H1 (cell line): Measurements from ENCODE around the gene TECPR2. TPM values are rescaled to one million over a fixed set of nuclear protein-coding genes. Genes with fewer than 3 reads are reported as not detected.

ENCODE experiments used
- CBX5 ChIP-seq: fragments of 300-800, 300-1000 bp; sonication (generic); IDR thresholded peaks from 2 replicates; pipeline ENCODE4 v1.7.1; 2016; ENCODE audit warnings: antibody characterized with exemption, low read length, low read depth
- CREB1 ChIP-seq: IDR thresholded peaks from 2 replicates; pipeline ENCODE4 v1.6.1; 2012; ENCODE audit warnings: inconsistent platforms
- SIN3A ChIP-seq, 2 experiments: IDR thresholded peaks in 1 of 2; conservative IDR thresholded peaks in 1 of 2; 2 replicates each; pipeline ENCODE4 v1.6.1; 2011 to 2012; ENCODE audit warnings: low read length in 2 of 2, improper control_type of control experiment in 1 of 2, low read depth in 1 of 2, mild to moderate bottlenecking in 1 of 2
- SP2 ChIP-seq: IDR thresholded peaks from 2 replicates; pipeline ENCODE4 v1.6.1; 2012; ENCODE audit warnings: mild to moderate bottlenecking, low read length, inconsistent platforms
- SP4 ChIP-seq: IDR thresholded peaks from 2 replicates; pipeline ENCODE4 v1.6.1; 2012; ENCODE audit warnings: low read length, inconsistent platforms
- SRF ChIP-seq: IDR thresholded peaks from 2 replicates; pipeline ENCODE4 v1.6.1; 2011; ENCODE audit warnings: mild to moderate bottlenecking, low read depth, low read length, moderate library complexity
- TEAD4 ChIP-seq: IDR thresholded peaks from 2 replicates; pipeline ENCODE4 v1.6.1; 2012; ENCODE audit warnings: low read depth, low read length, inconsistent platforms, mixed read lengths
- polyA plus RNA-seq, 7 experiments: library from polyadenylated mRNA; depleted of rRNA in 3 of 7; stranded (reverse) in 5 of 7; unstranded in 2 of 7; fragments of >200 nt in 5 of 7; fragments of 200-250 nt in 2 of 7; gene quantifications; 1 replicate in 5 of 7; 2 replicates in 1 of 7; 4 replicates in 1 of 7; pipeline versions ENCODE4 v1.2.1 to v1.2.3, GENCODE V29; 2011 to 2013; ENCODE audit warnings: missing spikeins in 2 of 7, mixed read lengths in 2 of 7
- total RNA-seq: library from RNA; stranded (reverse); fragmentation: NEBNext Ultra II Directional; extraction: Animal tissue kit (Norgen Biotek cat#: 25700); gene quantifications from 2 replicates; pipeline ENCODE4 v1.2.1, GENCODE V29; 2021
- TF ChIP-seq, protein P1 (sequence below): IDR thresholded peaks from 2 replicates; pipeline ENCODE4 v1.6.1; 2011; ENCODE audit warnings: low read length, improper control_type of control experiment
- TF ChIP-seq, protein P2 (sequence below): fragments of 300-600 bp; sonication (generic); IDR thresholded peaks from 2 replicates; pipeline ENCODE4 v1.7.1; 2012; ENCODE audit warnings: low read length, moderate library complexity, mild to moderate bottlenecking, inconsistent platforms; ENCODE audit not compliant: insufficient replicate concordance
- TF ChIP-seq, protein P3 (sequence below): IDR thresholded peaks from 2 replicates; pipeline ENCODE4 v1.6.1; 2012; ENCODE audit warnings: inconsistent platforms

The TECPR2 gene
- total and polyA plus RNA-seq, 2 of the 8 experiments (the other 6 are each of a cell fraction or from before 2014, with no cell fraction given): 6.8 to 19.4 TPM

DNA sequence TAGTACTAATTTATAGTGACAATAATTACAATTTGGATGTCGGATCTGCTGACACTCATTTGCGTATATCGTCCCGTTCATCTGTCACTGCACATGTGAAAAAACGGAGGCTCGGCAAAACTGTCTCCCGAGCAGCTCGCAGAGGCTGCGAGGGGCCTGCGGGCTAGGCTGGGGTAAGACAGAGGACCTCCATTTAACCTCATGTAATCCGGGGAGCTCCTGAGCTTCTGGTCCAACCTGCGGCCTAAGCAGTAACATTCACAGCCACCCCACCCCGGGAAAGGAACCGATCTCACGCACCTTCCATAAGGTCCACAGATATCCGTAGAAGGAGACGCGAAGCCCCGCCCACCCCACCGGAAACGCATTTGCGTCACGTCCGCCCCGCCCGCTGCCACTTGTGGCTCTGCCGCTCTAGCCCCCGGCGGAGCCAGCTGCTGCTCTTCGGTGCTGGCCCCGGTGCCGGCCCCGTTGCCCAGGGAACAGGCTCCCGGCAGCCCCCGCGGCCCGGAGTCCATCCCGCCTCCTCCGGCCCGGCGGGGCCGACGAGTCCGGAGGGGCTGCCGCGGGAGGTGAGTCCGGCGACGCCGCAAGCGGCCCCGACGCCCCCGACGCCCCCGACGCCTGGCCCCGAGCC lies at the start of gene TECPR2, which contains the start of gene CINP (continued):
- TF ChIP-seq, protein P1, sequence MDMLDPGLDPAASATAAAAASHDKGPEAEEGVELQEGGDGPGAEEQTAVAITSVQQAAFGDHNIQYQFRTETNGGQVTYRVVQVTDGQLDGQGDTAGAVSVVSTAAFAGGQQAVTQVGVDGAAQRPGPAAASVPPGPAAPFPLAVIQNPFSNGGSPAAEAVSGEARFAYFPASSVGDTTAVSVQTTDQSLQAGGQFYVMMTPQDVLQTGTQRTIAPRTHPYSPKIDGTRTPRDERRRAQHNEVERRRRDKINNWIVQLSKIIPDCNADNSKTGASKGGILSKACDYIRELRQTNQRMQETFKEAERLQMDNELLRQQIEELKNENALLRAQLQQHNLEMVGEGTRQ: no peak
- TF ChIP-seq TEAD4: no peak
- TF ChIP-seq, protein P2, sequence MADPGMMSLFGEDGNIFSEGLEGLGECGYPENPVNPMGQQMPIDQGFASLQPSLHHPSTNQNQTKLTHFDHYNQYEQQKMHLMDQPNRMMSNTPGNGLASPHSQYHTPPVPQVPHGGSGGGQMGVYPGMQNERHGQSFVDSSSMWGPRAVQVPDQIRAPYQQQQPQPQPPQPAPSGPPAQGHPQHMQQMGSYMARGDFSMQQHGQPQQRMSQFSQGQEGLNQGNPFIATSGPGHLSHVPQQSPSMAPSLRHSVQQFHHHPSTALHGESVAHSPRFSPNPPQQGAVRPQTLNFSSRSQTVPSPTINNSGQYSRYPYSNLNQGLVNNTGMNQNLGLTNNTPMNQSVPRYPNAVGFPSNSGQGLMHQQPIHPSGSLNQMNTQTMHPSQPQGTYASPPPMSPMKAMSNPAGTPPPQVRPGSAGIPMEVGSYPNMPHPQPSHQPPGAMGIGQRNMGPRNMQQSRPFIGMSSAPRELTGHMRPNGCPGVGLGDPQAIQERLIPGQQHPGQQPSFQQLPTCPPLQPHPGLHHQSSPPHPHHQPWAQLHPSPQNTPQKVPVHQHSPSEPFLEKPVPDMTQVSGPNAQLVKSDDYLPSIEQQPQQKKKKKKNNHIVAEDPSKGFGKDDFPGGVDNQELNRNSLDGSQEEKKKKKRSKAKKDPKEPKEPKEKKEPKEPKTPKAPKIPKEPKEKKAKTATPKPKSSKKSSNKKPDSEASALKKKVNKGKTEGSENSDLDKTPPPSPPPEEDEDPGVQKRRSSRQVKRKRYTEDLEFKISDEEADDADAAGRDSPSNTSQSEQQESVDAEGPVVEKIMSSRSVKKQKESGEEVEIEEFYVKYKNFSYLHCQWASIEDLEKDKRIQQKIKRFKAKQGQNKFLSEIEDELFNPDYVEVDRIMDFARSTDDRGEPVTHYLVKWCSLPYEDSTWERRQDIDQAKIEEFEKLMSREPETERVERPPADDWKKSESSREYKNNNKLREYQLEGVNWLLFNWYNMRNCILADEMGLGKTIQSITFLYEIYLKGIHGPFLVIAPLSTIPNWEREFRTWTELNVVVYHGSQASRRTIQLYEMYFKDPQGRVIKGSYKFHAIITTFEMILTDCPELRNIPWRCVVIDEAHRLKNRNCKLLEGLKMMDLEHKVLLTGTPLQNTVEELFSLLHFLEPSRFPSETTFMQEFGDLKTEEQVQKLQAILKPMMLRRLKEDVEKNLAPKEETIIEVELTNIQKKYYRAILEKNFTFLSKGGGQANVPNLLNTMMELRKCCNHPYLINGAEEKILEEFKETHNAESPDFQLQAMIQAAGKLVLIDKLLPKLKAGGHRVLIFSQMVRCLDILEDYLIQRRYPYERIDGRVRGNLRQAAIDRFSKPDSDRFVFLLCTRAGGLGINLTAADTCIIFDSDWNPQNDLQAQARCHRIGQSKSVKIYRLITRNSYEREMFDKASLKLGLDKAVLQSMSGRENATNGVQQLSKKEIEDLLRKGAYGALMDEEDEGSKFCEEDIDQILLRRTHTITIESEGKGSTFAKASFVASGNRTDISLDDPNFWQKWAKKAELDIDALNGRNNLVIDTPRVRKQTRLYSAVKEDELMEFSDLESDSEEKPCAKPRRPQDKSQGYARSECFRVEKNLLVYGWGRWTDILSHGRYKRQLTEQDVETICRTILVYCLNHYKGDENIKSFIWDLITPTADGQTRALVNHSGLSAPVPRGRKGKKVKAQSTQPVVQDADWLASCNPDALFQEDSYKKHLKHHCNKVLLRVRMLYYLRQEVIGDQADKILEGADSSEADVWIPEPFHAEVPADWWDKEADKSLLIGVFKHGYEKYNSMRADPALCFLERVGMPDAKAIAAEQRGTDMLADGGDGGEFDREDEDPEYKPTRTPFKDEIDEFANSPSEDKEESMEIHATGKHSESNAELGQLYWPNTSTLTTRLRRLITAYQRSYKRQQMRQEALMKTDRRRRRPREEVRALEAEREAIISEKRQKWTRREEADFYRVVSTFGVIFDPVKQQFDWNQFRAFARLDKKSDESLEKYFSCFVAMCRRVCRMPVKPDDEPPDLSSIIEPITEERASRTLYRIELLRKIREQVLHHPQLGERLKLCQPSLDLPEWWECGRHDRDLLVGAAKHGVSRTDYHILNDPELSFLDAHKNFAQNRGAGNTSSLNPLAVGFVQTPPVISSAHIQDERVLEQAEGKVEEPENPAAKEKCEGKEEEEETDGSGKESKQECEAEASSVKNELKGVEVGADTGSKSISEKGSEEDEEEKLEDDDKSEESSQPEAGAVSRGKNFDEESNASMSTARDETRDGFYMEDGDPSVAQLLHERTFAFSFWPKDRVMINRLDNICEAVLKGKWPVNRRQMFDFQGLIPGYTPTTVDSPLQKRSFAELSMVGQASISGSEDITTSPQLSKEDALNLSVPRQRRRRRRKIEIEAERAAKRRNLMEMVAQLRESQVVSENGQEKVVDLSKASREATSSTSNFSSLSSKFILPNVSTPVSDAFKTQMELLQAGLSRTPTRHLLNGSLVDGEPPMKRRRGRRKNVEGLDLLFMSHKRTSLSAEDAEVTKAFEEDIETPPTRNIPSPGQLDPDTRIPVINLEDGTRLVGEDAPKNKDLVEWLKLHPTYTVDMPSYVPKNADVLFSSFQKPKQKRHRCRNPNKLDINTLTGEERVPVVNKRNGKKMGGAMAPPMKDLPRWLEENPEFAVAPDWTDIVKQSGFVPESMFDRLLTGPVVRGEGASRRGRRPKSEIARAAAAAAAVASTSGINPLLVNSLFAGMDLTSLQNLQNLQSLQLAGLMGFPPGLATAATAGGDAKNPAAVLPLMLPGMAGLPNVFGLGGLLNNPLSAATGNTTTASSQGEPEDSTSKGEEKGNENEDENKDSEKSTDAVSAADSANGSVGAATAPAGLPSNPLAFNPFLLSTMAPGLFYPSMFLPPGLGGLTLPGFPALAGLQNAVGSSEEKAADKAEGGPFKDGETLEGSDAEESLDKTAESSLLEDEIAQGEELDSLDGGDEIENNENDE: no peak
- no peak for TF ChIP-seq CBX5
- TF ChIP-seq SP2: peak; percentile 35; the same call in 1 of the 2 replicates
- no peak for TF ChIP-seq SRF
- peak; percentile 87 for TF ChIP-seq CREB1
- no peak for TF ChIP-seq SP4
- peak; percentile 45 to 73; a peak in 1 of 4 replicates for TF ChIP-seq SIN3A (conservative IDR thresholded peaks at IDR 0.05 in 1 of 2, IDR thresholded peaks at IDR 0.05 in 1 of 2; ENCODE audit: low read depth in 1 of 2, low read length in 2 of 2)
- TF ChIP-seq, protein P3, sequence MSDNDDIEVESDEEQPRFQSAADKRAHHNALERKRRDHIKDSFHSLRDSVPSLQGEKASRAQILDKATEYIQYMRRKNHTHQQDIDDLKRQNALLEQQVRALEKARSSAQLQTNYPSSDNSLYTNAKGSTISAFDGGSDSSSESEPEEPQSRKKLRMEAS: no peak
